AG09309 (cell line): ENCODE data around the gene CATSPERE.
A peak's percentile ranks its signal among the peaks of the same experiment; 100 is the strongest.

ENCODE experiments used
- DNase-seq: peaks from one replicate; pipeline ENCODE4 v3.0.0-alpha.2; 2010; ENCODE audit warnings: low read depth
- H3K4me3 ChIP-seq: 2 replicates; pipeline ENCODE4 v1.5.1; 2011; ENCODE audit warnings: mild to moderate bottlenecking, low read depth, low read length, moderate library complexity; ENCODE audit not compliant: control insufficient read depth
- CTCF ChIP-seq: IDR thresholded peaks from 2 replicates; pipeline ENCODE4 v1.5.1; 2011; ENCODE audit warnings: mild to moderate bottlenecking, low read depth, low read length, inconsistent platforms; ENCODE audit not compliant: insufficient read depth, control insufficient read depth; ENCODE audit errors: missing control alignments

The CATSPERE gene

GRCh38 chr1:244601336-244601735 lies 140.3 kb downstream of the CATSPERE start:
- H3K4me3 ChIP-seq = no peak overlapping the region
- no peak for TF ChIP-seq CTCF
- DNase-seq = no peak

GRCh38 chr1:244603498-244603897 lies 142.4 kb downstream of the CATSPERE start:
- DNase-seq = peak; percentile 8
- TF ChIP-seq CTCF = peak; percentile 54

GRCh38 chr1:244605835-244606370 lies 144.8 kb downstream of the CATSPERE start:
- DNase-seq = no peak
- TF ChIP-seq CTCF = no peak
- no peak overlapping the region for H3K4me3 ChIP-seq

More at GRCh38 chr1:244603498-244603897, 142.4 kb downstream of the CATSPERE start:
- no peak overlapping the region for H3K4me3 ChIP-seq

DNA sequence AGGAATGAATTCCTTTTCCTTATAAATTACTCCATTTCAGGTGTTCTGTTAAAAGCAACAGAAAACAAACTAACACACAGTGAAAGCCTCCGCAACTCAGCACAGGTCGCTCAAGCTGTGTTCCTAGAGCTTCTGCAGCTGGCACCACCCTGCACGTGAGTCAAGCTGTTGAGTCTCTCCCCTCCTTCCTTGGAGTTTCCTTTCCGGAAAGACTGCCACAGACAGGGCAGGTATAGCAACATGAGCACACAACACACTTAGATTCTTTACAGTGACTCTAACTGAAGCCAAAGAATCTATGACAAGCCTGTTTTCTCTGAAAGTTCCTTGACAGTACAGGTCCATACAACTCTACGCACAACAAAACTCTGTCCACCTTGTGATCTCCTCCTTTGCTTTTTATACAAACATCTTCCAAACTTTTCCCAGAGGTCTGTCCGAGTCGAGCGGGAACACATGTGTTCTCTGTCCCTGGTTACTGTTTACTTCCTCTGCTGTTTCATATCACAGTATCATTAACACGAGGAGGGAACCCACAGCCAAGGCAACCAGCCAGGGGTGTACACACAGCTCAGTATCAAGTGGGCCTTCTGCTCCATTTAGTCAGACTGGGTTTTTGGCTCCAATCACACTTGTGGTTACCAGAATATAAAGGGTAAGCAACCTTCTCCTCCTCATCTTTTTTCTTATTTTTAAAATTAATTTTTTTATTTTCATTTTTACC lies 153.2 kb downstream of the CATSPERE start:
- no peak for TF ChIP-seq CTCF
- no peak overlapping the region for H3K4me3 ChIP-seq
- DNase-seq = no peak

GRCh38 chr1:244614879-244615278 lies 153.8 kb downstream of the CATSPERE start:
- H3K4me3 ChIP-seq = no peak overlapping the region
- no peak for TF ChIP-seq CTCF
- no peak for DNase-seq

- no peak overlapping the region for H3K4me3 ChIP-seq
- no peak for DNase-seq
These were observed 154.2 kb downstream of the CATSPERE start for GRCh38 chr1:244615301-244615700.

More at GRCh38 chr1:244615301-244615700, 154.2 kb downstream of the CATSPERE start:
- no peak for TF ChIP-seq CTCF
